ENCODE results near the gene CYP4F12. TPM values are rescaled to one million over a fixed set of nuclear protein-coding genes. Genes with fewer than 3 reads are reported as not detected.

The CYP4F12 gene
- total and polyA plus RNA-seq, 2 of the 4 experiments (the other 2 are of a cell fraction), result not detected

DNA sequence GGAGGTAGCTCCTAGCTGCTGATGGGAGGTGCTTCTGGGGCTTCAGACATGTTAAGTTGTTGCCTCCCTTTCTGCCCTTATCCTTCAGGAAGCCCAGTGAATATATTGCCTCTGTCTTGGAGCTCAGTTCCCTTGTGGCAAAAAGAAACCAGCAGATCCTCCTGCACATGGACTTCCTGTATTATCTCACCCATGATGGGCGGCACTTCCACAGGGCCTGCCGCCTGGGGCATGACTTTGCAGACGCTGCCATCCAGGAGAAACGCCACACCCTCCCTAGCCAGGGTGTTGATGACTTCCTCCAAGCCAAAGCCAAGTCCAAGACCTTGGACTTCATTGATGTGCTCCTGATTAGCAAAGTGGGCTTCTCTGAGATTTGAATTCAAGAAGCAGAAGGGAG, 6.0 kb upstream of the CYP4F12 start:
- no peak overlapping the region for H3K4me3 ChIP-seq (ENCODE audit: insufficient read depth, low read depth, low read length)
- no peak overlapping the region for H2AK9ac ChIP-seq (replicated peaks; ENCODE audit: low read depth, low read length, poor library complexity)
- H4K5ac ChIP-seq (ENCODE audit: low read depth, low read length), result no peak overlapping the region
- no peak overlapping the region for H2BK5ac ChIP-seq (ENCODE audit: low read depth, low read length, poor library complexity, severe bottlenecking)
- H3K9me1 ChIP-seq (ENCODE audit: insufficient read depth, low read length), result no peaks in the 10 kb centered on the region
- POLR2A ChIA-PET (ENCODE audit: unreplicated experiment), result no interaction called here
- no peak overlapping the region for H2AK5ac ChIP-seq (ENCODE audit: low read depth, low read length)
- H4K91ac ChIP-seq (ENCODE audit: insufficient read depth, low read depth, low read length), result no peak overlapping the region
- no peak overlapping the region for H3K9ac ChIP-seq (ENCODE audit: low read depth, low read length)
- no peaks in the 10 kb centered on the region for H3K27me3 ChIP-seq (ENCODE audit: control insufficient read depth, insufficient read depth, low read length)
- no peaks in the 10 kb centered on the region for H3K36me3 ChIP-seq (ENCODE audit: control insufficient read depth, insufficient read depth, low read length)
- peaks cover 17% of the 10 kb centered on the region for H3K9me3 ChIP-seq (ENCODE audit: control insufficient read depth, insufficient read depth, low read length)
- no peak overlapping the region for H3K14ac ChIP-seq (replicated peaks; ENCODE audit: low read depth, low read length)
- no peak overlapping the region for H2BK120ac ChIP-seq (ENCODE audit: low read depth, low read length)
- no peak overlapping the region for H4K8ac ChIP-seq (ENCODE audit: low read depth in 2 of 2, low read length in 2 of 2)
- ATAC-seq (ENCODE audit: low read depth), result no peak
- no peak overlapping the region for H3K4me2 ChIP-seq (ENCODE audit: low read depth, low read length)
- BruUV-seq (replicated peaks), result no TSS peak
- no peak overlapping the region for H2BK15ac ChIP-seq (ENCODE audit: low read depth, low read length)
- no peak overlapping the region for H3K23ac ChIP-seq (ENCODE audit: low read depth, low read length)
- TF ChIP-seq RAD21 (IDR thresholded peaks at IDR 0.05; ENCODE audit: low read length) (no peak), FOS (IDR thresholded peaks at IDR 0.05; ENCODE audit: low read depth, low read length) (no peak), RCOR1 (IDR thresholded peaks at IDR 0.05; ENCODE audit: insufficient replicate concordance, low read length) (no peak), SMC3 (IDR thresholded peaks at IDR 0.05; ENCODE audit: low read depth, low read length) (no peak), MAZ (IDR thresholded peaks at IDR 0.05; ENCODE audit: borderline replicate concordance, low read depth, low read length) (no peak), MXI1 (IDR thresholded peaks at IDR 0.05; ENCODE audit: borderline replicate concordance, low read depth, low read length) (no peak), MAFK (IDR thresholded peaks at IDR 0.05; ENCODE audit: low read depth, low read length) (no peak), POLR2A (IDR thresholded peaks at IDR 0.05; ENCODE audit: low read depth, low read length) (no peak), CHD1 (IDR thresholded peaks at IDR 0.05; ENCODE audit: low read depth, low read length) (no peak), CEBPB (IDR thresholded peaks at IDR 0.05; ENCODE audit: low read depth, low read length) (no peak)
- TF ChIP-seq, protein P1, sequence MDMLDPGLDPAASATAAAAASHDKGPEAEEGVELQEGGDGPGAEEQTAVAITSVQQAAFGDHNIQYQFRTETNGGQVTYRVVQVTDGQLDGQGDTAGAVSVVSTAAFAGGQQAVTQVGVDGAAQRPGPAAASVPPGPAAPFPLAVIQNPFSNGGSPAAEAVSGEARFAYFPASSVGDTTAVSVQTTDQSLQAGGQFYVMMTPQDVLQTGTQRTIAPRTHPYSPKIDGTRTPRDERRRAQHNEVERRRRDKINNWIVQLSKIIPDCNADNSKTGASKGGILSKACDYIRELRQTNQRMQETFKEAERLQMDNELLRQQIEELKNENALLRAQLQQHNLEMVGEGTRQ (IDR thresholded peaks at IDR 0.05; ENCODE audit: low read depth, low read length), result no peak
- TF ChIP-seq, protein P2, sequence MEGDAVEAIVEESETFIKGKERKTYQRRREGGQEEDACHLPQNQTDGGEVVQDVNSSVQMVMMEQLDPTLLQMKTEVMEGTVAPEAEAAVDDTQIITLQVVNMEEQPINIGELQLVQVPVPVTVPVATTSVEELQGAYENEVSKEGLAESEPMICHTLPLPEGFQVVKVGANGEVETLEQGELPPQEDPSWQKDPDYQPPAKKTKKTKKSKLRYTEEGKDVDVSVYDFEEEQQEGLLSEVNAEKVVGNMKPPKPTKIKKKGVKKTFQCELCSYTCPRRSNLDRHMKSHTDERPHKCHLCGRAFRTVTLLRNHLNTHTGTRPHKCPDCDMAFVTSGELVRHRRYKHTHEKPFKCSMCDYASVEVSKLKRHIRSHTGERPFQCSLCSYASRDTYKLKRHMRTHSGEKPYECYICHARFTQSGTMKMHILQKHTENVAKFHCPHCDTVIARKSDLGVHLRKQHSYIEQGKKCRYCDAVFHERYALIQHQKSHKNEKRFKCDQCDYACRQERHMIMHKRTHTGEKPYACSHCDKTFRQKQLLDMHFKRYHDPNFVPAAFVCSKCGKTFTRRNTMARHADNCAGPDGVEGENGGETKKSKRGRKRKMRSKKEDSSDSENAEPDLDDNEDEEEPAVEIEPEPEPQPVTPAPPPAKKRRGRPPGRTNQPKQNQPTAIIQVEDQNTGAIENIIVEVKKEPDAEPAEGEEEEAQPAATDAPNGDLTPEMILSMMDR (conservative IDR thresholded peaks at IDR 0.05; ENCODE audit: low read depth, low read length), result no peak
- TF ChIP-seq, protein P3, sequence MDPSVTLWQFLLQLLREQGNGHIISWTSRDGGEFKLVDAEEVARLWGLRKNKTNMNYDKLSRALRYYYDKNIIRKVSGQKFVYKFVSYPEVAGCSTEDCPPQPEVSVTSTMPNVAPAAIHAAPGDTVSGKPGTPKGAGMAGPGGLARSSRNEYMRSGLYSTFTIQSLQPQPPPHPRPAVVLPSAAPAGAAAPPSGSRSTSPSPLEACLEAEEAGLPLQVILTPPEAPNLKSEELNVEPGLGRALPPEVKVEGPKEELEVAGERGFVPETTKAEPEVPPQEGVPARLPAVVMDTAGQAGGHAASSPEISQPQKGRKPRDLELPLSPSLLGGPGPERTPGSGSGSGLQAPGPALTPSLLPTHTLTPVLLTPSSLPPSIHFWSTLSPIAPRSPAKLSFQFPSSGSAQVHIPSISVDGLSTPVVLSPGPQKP (IDR thresholded peaks at IDR 0.05; ENCODE audit: borderline replicate concordance, low read depth, low read length), result no peak
- H3K79me1 ChIP-seq (ENCODE audit: low read depth in 1 of 2, low read length in 2 of 2), result no peaks in the 10 kb centered on the region
- intact Hi-C loops (cut with micrococcal nuclease), result no loop called here
- no peak overlapping the region for H3K4ac ChIP-seq (ENCODE audit: low read depth, low read length)
- no CpG with 5 or more reads among the region's 4 CpGs for WGBS, 2 experiments (ENCODE audit: extremely low coverage in 2 of 2, insufficient read length in 1 of 2)
- in situ Hi-C loops (cut with MboI; ENCODE audit: low sequenced_read_pairs), result no loop called here
- no peak overlapping the region for H2BK20ac ChIP-seq (ENCODE audit: low read depth, low read length)
- no peak for DNase-seq
- no peaks in the 10 kb centered on the region for H4K20me1 ChIP-seq (ENCODE audit: insufficient read depth, low read length)
- no peak overlapping the region for H3K27ac ChIP-seq (ENCODE audit: insufficient read depth, low read length)
- CTCF ChIA-PET, result no interaction called here
- H3K18ac ChIP-seq (ENCODE audit: low read depth, low read length), result no peak overlapping the region
- H2AFZ ChIP-seq (replicated peaks; ENCODE audit: low read length, poor library complexity), result no peak overlapping the region
- no peaks in the 10 kb centered on the region for H3K4me1 ChIP-seq (ENCODE audit: control insufficient read depth, insufficient read depth, low read length)
- dilution Hi-C loops (cut with HindIII; ENCODE audit: low sequenced_read_pairs, unreplicated experiment), result no loop called here
- H3K56ac ChIP-seq (ENCODE audit: extremely low read depth, insufficient read depth, low read length), result no peak overlapping the region

All from IMR-90 (cell line).